H1 (cell line): ENCODE results near the gene SPOCD1. TPM values are rescaled to one million over a fixed set of nuclear protein-coding genes. Genes with fewer than 3 reads are reported as not detected.

Source experiments
- ASH2L ChIP-seq: fragments of 200-600, 300-600 bp; sonication (generic); IDR thresholded peaks from one replicate; pipeline ENCODE4 v1.7.1; 2017; ENCODE audit warnings: low read length
- CTBP2 ChIP-seq: IDR thresholded peaks from 2 replicates; pipeline ENCODE4 v1.7.0; 2011; ENCODE audit warnings: borderline replicate concordance, mild to moderate bottlenecking, moderate library complexity, mixed read lengths, low read length; ENCODE audit not compliant: insufficient read depth, insufficient read length
- POU5F1 ChIP-seq: IDR thresholded peaks from 2 replicates; pipeline ENCODE4 v1.6.1; 2011; ENCODE audit warnings: low read depth, mild to moderate bottlenecking, low read length, moderate library complexity
- SAP30 ChIP-seq: fragments of 300-600 bp; sonication (generic); IDR thresholded peaks from 2 replicates; pipeline ENCODE4 v1.7.1; 2012; ENCODE audit warnings: low read length, moderate library complexity, mild to moderate bottlenecking, inconsistent platforms; ENCODE audit not compliant: insufficient read depth, insufficient replicate concordance
- polyA plus RNA-seq, 7 experiments: library from polyadenylated mRNA; depleted of rRNA in 3 of 7; stranded (reverse) in 5 of 7; unstranded in 2 of 7; fragments of >200 nt in 5 of 7; fragments of 200-250 nt in 2 of 7; gene quantifications; 1 replicate in 5 of 7; 2 replicates in 1 of 7; 4 replicates in 1 of 7; pipeline versions ENCODE4 v1.2.1 to v1.2.3, GENCODE V29; 2011 to 2013; ENCODE audit warnings: missing spikeins in 2 of 7, mixed read lengths in 2 of 7
- total RNA-seq: library from RNA; stranded (reverse); fragmentation: NEBNext Ultra II Directional; extraction: Animal tissue kit (Norgen Biotek cat#: 25700); gene quantifications from 2 replicates; pipeline ENCODE4 v1.2.1, GENCODE V29; 2021

SPOCD1 gene
- total and polyA plus RNA-seq, 2 of the 8 experiments (the other 6 are each of a cell fraction or from before 2014, with no cell fraction given) = 1.8 to 2.9 TPM

- TF ChIP-seq SAP30 (no peak), ASH2L (no peak), CTBP2 (no peak), POU5F1 (no peak)
- TF ChIP-seq, all 59 proteins: peak for 0
Measured at GRCh38 chr1:31862071-31862470, 46.2 kb upstream of the SPOCD1 start (continued).
